K562 (cell line): Measurements from ENCODE around the gene SDK1. TPM values are rescaled to one million over a fixed set of nuclear protein-coding genes. Genes with fewer than 3 reads are reported as not detected.

Source experiments
- ATAC-seq: fragments of 200-7000 bp; cut with Tn5 transposase; 3 replicates; pipeline ENCODE4 v1.9.1; 2020; ENCODE audit warnings: moderate library complexity
- BruUV-seq: library from RNA; stranded (reverse); fragments of 400-500 nt; replicated peaks from 2 replicates; lab custom pipeline; 2021; lab: Mats Ljungman, UMichigan
- CTCF ChIA-PET: fragments of 300-600 bp; formaldehyde crosslinking; extraction: SDS; loops from one replicate; lab custom pipeline; 2021; ENCODE audit warnings: low intra/inter-chr PET ratio; lab: Yijun Ruan, JAX
- POLR2A ChIA-PET: fragments of 300-600, 350-650 bp; sonication (Branson Sonifier 250); formaldehyde crosslinking; extraction: SDS; loops from one replicate; lab custom pipeline; 2021; ENCODE audit warnings: antibody characterized with exemption, inconsistent platforms; lab: Yijun Ruan, JAX
- DNase-seq, 4 experiments: peaks; one replicate each; pipeline versions ENCODE4 v3.0.0 to v3.0.0-alpha.2; 2011 to 2018; ENCODE audit warnings: low spot score in 3 of 4, mixed read lengths in 3 of 4; ENCODE audit errors: extremely low read depth in 1 of 4
- FAIRE-seq: peaks from 2 replicates; lab custom pipeline; 2011; peaks lifted over from hg19 to GRCh38; lab: Jason Lieb, UNC
- H2AFZ ChIP-seq: 2 replicates; pipeline ENCODE4 v1.6.0; 2011; ENCODE audit warnings: low read depth, low read length, control low read depth, inconsistent platforms
- H3K27ac ChIP-seq: fragments of 200-600 bp; 3 replicates; pipeline ENCODE4 v1.8.0; 2011; ENCODE audit warnings: low read depth, mild to moderate bottlenecking, control low read depth, inconsistent platforms, low read length, moderate library complexity, mixed read lengths; ENCODE audit errors: extremely low read depth
- H3K27me3 ChIP-seq, 2 experiments: fragments of 300-600 bp in 1 of 2; 2 replicates in 1 of 2; 3 replicates in 1 of 2; pipeline versions ENCODE4 v1.6.0 to v1.8.0; 2011; ENCODE audit warnings: inconsistent platforms in 2 of 2, low read length in 2 of 2, mild to moderate bottlenecking in 1 of 2, mixed read lengths in 1 of 2, moderate library complexity in 1 of 2; ENCODE audit not compliant: control insufficient read depth in 2 of 2, insufficient read depth in 2 of 2
- H3K36me3 ChIP-seq: fragments of 300-600 bp; 3 replicates; pipeline ENCODE4 v1.8.0; 2011; ENCODE audit warnings: mild to moderate bottlenecking, low read length, inconsistent platforms; ENCODE audit not compliant: control insufficient read depth, insufficient read depth
- H3K4me1 ChIP-seq, 2 experiments: fragments of 200-600 bp in 1 of 2; replicated peaks in 1 of 2; 2 replicates in 1 of 2; 3 replicates in 1 of 2; pipeline versions ENCODE4 v1.5.1 to v1.8.0; 2011; ENCODE audit warnings: inconsistent platforms in 2 of 2, low read length in 2 of 2, mild to moderate bottlenecking in 1 of 2, mixed read lengths in 1 of 2, moderate library complexity in 1 of 2; ENCODE audit not compliant: control insufficient read depth in 2 of 2, insufficient read depth in 2 of 2
- H3K4me2 ChIP-seq: 2 replicates; pipeline ENCODE4 v1.6.1; 2011; ENCODE audit warnings: low read length, control low read depth, inconsistent platforms, mixed read lengths; ENCODE audit not compliant: insufficient read depth
- H3K4me3 ChIP-seq: fragments of 200-600 bp; sonication (generic), shearing (Covaris generic); 2 replicates; pipeline ENCODE4 v1.5.1; 2016; ENCODE audit warnings: control low read depth, inconsistent platforms
- H3K79me2 ChIP-seq: fragments of 200-600 bp; 3 replicates; pipeline ENCODE4 v1.8.0; 2011; ENCODE audit warnings: low read length, inconsistent platforms; ENCODE audit not compliant: control insufficient read depth, insufficient read depth
- H3K9ac ChIP-seq, 2 experiments: 2 replicates each; pipeline versions ENCODE4 v1.6.0 to v1.6.1; 2011; ENCODE audit warnings: low read depth in 2 of 2, low read length in 2 of 2, control low read depth in 1 of 2, inconsistent platforms in 1 of 2, mild to moderate bottlenecking in 1 of 2, mixed read lengths in 1 of 2; ENCODE audit not compliant: insufficient read depth in 1 of 2
- H3K9me1 ChIP-seq: one replicate; pipeline ENCODE4 v1.6.0; 2011; ENCODE audit warnings: inconsistent platforms, mild to moderate bottlenecking, low read length, moderate library complexity; ENCODE audit not compliant: control insufficient read depth, insufficient read depth
- H3K9me3 ChIP-seq: replicated peaks from 2 replicates; pipeline ENCODE4 v1.5.1; 2011; ENCODE audit warnings: low read depth, low read length, inconsistent platforms; ENCODE audit not compliant: control insufficient read depth, insufficient read depth
- H4K20me1 ChIP-seq: replicated peaks from 2 replicates; pipeline ENCODE4 v1.6.1; 2011; ENCODE audit warnings: low read length, inconsistent platforms, mixed read lengths; ENCODE audit not compliant: control insufficient read depth, insufficient read depth
- CEBPG ChIP-seq, 3 experiments: fragments of 200-800 bp in 1 of 3; sonication (Bioruptor generic) in 1 of 3; sonication (generic) in 1 of 3; formaldehyde crosslinking in 1 of 3; IDR thresholded peaks in 2 of 3; conservative IDR thresholded peaks in 1 of 3; 2 replicates each; pipeline versions ENCODE4 v1.6.1 to v1.8.0; 2016 to 2022; ENCODE audit warnings: missing compliant biosample characterization in 2 of 3, missing genetic modification characterization in 2 of 3, mild to moderate bottlenecking in 1 of 3, missing genetic modification reagents in 1 of 3
- ELF2 ChIP-seq: fragments of 250-450 bp; sonication (Bioruptor Pico); IDR thresholded peaks from 2 replicates; pipeline ENCODE4 v1.5.0; 2021; ENCODE audit warnings: mild to moderate bottlenecking
- SNRNP70 ChIP-seq: fragments of 200-400 bp; formaldehyde crosslinking; optimal IDR thresholded peaks from 2 replicates; pipeline ENCODE3; 2017; ENCODE audit warnings: low read depth, low read length
- WGBS: fragments of 100-300 bp; shearing (Covaris generic); methylation state at CpG from one replicate; pipeline ENCODE4 v1.1.6; 2016; ENCODE audit warnings: low coverage, mixed read lengths; ENCODE audit not compliant: insufficient coverage; ENCODE audit errors: missing lambda C conversion rate; 5-methylcytosine and 5-hydroxymethylcytosine counted together
- in situ Hi-C: fragments of 300-500 bp; cut with MboI; formaldehyde crosslinking; loops from 4 replicates; pipeline ENCODE4 v1.15.0; 2018; ENCODE audit warnings: inconsistent platforms, mixed read lengths
- intact Hi-C: fragments of 100-400 bp; cut with micrococcal nuclease; formaldehyde crosslinking; loops from 2 replicates; pipeline ENCODE4 v1.14.2; 2022
- polyA plus RNA-seq, 8 experiments: library from polyadenylated mRNA; depleted of rRNA in 4 of 8; stranded (reverse) in 5 of 8; unstranded in 3 of 8; fragments of >200 nt; fragmentation: Nextera tagmentation in 2 of 8; fragmentation: Illumina TruSeq in 1 of 8; extraction: Ambion mirVana in 2 of 8; extraction: Trizol in 1 of 8; gene quantifications; 2 replicates each; pipeline versions ENCODE4 v1.2.1 to v1.2.3, GENCODE V29; 2011 to 2014; ENCODE audit warnings: inconsistent platforms in 1 of 8, missing spikeins in 1 of 8
- total RNA-seq, 7 experiments: library from RNA; depleted of rRNA in 6 of 7; stranded (reverse); fragments of >200 nt in 6 of 7; fragmentation: Illumina TruSeq in 2 of 7; extraction: Trizol in 2 of 7; gene quantifications; 2 replicates each; pipeline versions ENCODE4 v1.2.1 to v1.2.3, GENCODE V29; 2011 to 2021; ENCODE audit warnings: low replicate concordance in 1 of 7
- TF ChIP-seq, protein P1 (sequence below): fragments of 450-650 bp; IDR thresholded peaks from 2 replicates; pipeline ENCODE4 v1.6.1; 2014; ENCODE audit warnings: low read depth, mild to moderate bottlenecking, moderate library complexity, borderline replicate concordance
- TF ChIP-seq, protein P2 (sequence below): fragments of 250-450 bp; sonication (Bioruptor Pico); IDR thresholded peaks from 2 replicates; pipeline ENCODE4 v1.4.0; 2020
- TF ChIP-seq, protein P3 (sequence below): sonication (generic); formaldehyde crosslinking; IDR thresholded peaks from 2 replicates; pipeline ENCODE4 v1.8.1; 2023; ENCODE audit warnings: mild to moderate bottlenecking, missing genetic modification reagents

Gene SDK1
- total and polyA plus RNA-seq, 9 of the 15 experiments (the other 6 are each of a cell fraction or from before 2014, with no cell fraction given) = 0.16 TPM; not detected in 8

DNA sequence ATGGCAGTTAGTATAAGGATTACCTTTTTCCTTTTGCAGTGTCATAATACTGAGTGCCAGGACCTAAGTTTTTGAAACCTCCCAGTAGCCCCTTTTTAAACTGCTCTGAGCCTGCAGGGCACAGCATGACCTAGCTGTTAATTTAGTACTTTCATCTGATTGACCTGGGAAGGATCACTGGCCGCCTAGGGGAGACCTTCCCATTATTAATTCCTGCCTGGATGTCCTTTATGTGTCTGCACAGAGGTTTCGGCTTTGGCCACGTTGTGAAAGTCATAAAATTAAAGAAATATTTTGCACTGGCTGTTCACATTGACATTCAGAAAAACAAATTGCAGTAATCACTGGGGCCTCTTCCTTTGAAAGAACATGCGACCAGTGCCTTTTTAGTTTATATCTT lies 290.2 kb downstream of the SDK1 start:
- H3K27ac ChIP-seq = no peak overlapping the region
- H3K4me1 ChIP-seq = no peaks in the 10 kb centered on the region
- TF ChIP-seq, protein P1, sequence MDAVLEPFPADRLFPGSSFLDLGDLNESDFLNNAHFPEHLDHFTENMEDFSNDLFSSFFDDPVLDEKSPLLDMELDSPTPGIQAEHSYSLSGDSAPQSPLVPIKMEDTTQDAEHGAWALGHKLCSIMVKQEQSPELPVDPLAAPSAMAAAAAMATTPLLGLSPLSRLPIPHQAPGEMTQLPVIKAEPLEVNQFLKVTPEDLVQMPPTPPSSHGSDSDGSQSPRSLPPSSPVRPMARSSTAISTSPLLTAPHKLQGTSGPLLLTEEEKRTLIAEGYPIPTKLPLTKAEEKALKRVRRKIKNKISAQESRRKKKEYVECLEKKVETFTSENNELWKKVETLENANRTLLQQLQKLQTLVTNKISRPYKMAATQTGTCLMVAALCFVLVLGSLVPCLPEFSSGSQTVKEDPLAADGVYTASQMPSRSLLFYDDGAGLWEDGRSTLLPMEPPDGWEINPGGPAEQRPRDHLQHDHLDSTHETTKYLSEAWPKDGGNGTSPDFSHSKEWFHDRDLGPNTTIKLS = no peak
- no peak for TF ChIP-seq SNRNP70
- no peak for TF ChIP-seq CEBPG (CRISPR knock-in tag; IDR thresholded peaks at IDR 0.05)
- no peak for TF ChIP-seq CEBPG (tag; conservative IDR thresholded peaks at IDR 0.05 in 1 of 2, IDR thresholded peaks at IDR 0.05 in 1 of 2)
- no peak for TF ChIP-seq ELF2
- TF ChIP-seq, protein P2, sequence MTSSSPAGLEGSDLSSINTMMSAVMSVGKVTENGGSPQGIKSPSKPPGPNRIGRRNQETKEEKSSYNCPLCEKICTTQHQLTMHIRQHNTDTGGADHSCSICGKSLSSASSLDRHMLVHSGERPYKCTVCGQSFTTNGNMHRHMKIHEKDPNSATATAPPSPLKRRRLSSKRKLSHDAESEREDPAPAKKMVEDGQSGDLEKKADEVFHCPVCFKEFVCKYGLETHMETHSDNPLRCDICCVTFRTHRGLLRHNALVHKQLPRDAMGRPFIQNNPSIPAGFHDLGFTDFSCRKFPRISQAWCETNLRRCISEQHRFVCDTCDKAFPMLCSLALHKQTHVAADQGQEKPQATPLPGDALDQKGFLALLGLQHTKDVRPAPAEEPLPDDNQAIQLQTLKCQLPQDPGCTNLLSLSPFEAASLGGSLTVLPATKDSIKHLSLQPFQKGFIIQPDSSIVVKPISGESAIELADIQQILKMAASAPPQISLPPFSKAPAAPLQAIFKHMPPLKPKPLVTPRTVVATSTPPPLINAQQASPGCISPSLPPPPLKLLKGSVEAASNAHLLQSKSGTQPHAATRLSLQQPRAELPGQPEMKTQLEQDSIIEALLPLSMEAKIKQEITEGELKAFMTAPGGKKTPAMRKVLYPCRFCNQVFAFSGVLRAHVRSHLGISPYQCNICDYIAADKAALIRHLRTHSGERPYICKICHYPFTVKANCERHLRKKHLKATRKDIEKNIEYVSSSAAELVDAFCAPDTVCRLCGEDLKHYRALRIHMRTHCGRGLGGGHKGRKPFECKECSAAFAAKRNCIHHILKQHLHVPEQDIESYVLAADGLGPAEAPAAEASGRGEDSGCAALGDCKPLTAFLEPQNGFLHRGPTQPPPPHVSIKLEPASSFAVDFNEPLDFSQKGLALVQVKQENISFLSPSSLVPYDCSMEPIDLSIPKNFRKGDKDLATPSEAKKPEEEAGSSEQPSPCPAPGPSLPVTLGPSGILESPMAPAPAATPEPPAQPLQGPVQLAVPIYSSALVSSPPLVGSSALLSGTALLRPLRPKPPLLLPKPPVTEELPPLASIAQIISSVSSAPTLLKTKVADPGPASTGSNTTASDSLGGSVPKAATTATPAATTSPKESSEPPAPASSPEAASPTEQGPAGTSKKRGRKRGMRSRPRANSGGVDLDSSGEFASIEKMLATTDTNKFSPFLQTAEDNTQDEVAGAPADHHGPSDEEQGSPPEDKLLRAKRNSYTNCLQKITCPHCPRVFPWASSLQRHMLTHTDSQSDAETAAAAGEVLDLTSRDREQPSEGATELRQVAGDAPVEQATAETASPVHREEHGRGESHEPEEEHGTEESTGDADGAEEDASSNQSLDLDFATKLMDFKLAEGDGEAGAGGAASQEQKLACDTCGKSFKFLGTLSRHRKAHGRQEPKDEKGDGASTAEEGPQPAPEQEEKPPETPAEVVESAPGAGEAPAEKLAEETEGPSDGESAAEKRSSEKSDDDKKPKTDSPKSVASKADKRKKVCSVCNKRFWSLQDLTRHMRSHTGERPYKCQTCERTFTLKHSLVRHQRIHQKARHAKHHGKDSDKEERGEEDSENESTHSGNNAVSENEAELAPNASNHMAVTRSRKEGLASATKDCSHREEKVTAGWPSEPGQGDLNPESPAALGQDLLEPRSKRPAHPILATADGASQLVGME (CRISPR knock-in tag) = no peak
- TF ChIP-seq, protein P3, sequence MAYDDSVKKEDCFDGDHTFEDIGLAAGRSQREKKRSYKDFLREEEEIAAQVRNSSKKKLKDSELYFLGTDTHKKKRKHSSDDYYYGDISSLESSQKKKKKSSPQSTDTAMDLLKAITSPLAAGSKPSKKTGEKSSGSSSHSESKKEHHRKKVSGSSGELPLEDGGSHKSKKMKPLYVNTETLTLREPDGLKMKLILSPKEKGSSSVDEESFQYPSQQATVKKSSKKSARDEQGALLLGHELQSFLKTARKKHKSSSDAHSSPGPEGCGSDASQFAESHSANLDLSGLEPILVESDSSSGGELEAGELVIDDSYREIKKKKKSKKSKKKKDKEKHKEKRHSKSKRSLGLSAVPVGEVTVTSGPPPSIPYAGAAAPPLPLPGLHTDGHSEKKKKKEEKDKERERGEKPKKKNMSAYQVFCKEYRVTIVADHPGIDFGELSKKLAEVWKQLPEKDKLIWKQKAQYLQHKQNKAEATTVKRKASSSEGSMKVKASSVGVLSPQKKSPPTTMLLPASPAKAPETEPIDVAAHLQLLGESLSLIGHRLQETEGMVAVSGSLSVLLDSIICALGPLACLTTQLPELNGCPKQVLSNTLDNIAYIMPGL = no peak
- DNase-seq (no peak), ATAC-seq (no peak), FAIRE-seq (no peak)
- BruUV-seq = no TSS peak
- H3K9me1 ChIP-seq = no peaks in the 10 kb centered on the region
- H3K27me3 ChIP-seq = peaks cover 0 to 9% of the 10 kb centered on the region in 2 experiments; a peak in 1 of 5 replicates
- H2AFZ ChIP-seq = no peak overlapping the region
- H3K9me3 ChIP-seq = no peaks in the 10 kb centered on the region
- H3K36me3 ChIP-seq = no peaks in the 10 kb centered on the region
- POLR2A ChIA-PET = no interaction called here
- H3K4me2 ChIP-seq = no peak overlapping the region
- in situ Hi-C loops (no loop called here), intact Hi-C loops (no loop called here)
- no peak overlapping the region for H3K4me3 ChIP-seq
- H3K9ac ChIP-seq = no peak overlapping the region
- no peaks in the 10 kb centered on the region for H4K20me1 ChIP-seq
- CTCF ChIA-PET = no interaction called here
- no peaks in the 10 kb centered on the region for H3K79me2 ChIP-seq
- 0% methylated on average over 4 of the region's 4 CpGs for WGBS
